ENCODE data around the gene OLFM1.
"Not testable (repeated sequence)": the region's sequence is repeated elsewhere in the genome, so short reads cannot be mapped to it uniquely, and the experiment has no call there.

OLFM1 gene

GRCh38 chr9:135108831-135109510, 21.5 kb downstream of the OLFM1 start:
- DNase-seq = no peak

GRCh38 chr9:135109650-135110049, 22.2 kb downstream of the OLFM1 start:
- DNase-seq = no peak

GRCh38 chr9:135110416-135110815, 22.9 kb downstream of the OLFM1 start:
- no peak for DNase-seq

- DNase-seq = not testable (repeated sequence)
These were observed 24.1 kb downstream of the OLFM1 start for GRCh38 chr9:135111600-135111999.

GRCh38 chr9:135116371-135116770, 28.9 kb downstream of the OLFM1 start:
- DNase-seq = no peak

- no peak for DNase-seq
These were observed 29.4 kb downstream of the OLFM1 start for GRCh38 chr9:135116881-135117280.

- DNase-seq = no peak
These were observed 29.8 kb downstream of the OLFM1 start for GRCh38 chr9:135117281-135117680.

- no peak for DNase-seq
These were observed 32.1 kb downstream of the OLFM1 start for GRCh38 chr9:135119496-135120064.

GRCh38 chr9:135120249-135120648, 32.8 kb downstream of the OLFM1 start:
- DNase-seq = no peak

GRCh38 chr9:135122316-135122715, 34.8 kb downstream of the OLFM1 start:
- no peak for DNase-seq

- no peak for DNase-seq
These were observed 35.8 kb downstream of the OLFM1 start for GRCh38 chr9:135123126-135123772.

- peak; percentile 60 for DNase-seq
These were observed 36.3 kb downstream of the OLFM1 start for GRCh38 chr9:135123773-135124134.

GRCh38 chr9:135126451-135127187, 39.2 kb downstream of the OLFM1 start:
- DNase-seq = no peak

GRCh38 chr9:135127718-135128670, 40.5 kb downstream of the OLFM1 start:
- no peak for DNase-seq

GRCh38 chr9:135129137-135129695, 41.7 kb downstream of the OLFM1 start:
- DNase-seq = no peak

GRCh38 chr9:135130207-135130976, 42.9 kb downstream of the OLFM1 start:
- no peak for DNase-seq

GRCh38 chr9:135131488-135131887, 44.0 kb downstream of the OLFM1 start:
- no peak for DNase-seq

GRCh38 chr9:135132008-135132407, 44.5 kb downstream of the OLFM1 start:
- no peak for DNase-seq

GRCh38 chr9:135134268-135135022, 47.0 kb downstream of the OLFM1 start:
- DNase-seq = no peak

GRCh38 chr9:135135171-135135928, 47.9 kb downstream of the OLFM1 start:
- no peak for DNase-seq
